HG02642 (cell line): Measurements from ENCODE around the gene LUC7L.
"Not testable (repeated sequence)": the region's sequence is repeated elsewhere in the genome, so short reads cannot be mapped to it uniquely, and the experiment has no call there.

Experiments
- ATAC-seq: cut with Tn5 transposase; IDR thresholded peaks from one replicate; pipeline ENCODE4 v1.9.1; 2021; ENCODE audit warnings: mild to moderate bottlenecking; ENCODE audit not compliant: unreplicated experiment, poor library complexity

Gene LUC7L

GRCh38 chr16:263944-264343 is 34.7 kb upstream of the LUC7L start:
- no peak for ATAC-seq

GRCh38 chr16:263182-263774 is 34.0 kb upstream of the LUC7L start:
- no peak for ATAC-seq

GRCh38 chr16:262121-262745 is 33.0 kb upstream of the LUC7L start:
- no peak for ATAC-seq

GRCh38 chr16:261031-261691 is 31.9 kb upstream of the LUC7L start:
- no peak for ATAC-seq

- ATAC-seq = no peak
Measured at GRCh38 chr16:260326-260725, 31.1 kb upstream of the LUC7L start.

- no peak for ATAC-seq
Measured at GRCh38 chr16:259814-260253, 30.6 kb upstream of the LUC7L start.

- ATAC-seq = no peak
Measured at GRCh38 chr16:259226-259625, 30.0 kb upstream of the LUC7L start.

- ATAC-seq = not testable (repeated sequence)
Measured at GRCh38 chr16:258091-258490, 28.8 kb upstream of the LUC7L start.

- ATAC-seq = no peak
Measured at GRCh38 chr16:255183-255582, 25.9 kb upstream of the LUC7L start.

GRCh38 chr16:254461-254860 is 25.2 kb upstream of the LUC7L start:
- no peak for ATAC-seq

- ATAC-seq = no peak
Measured at GRCh38 chr16:253833-254232, 24.6 kb upstream of the LUC7L start.

GRCh38 chr16:252366-253337 is 23.4 kb upstream of the LUC7L start:
- ATAC-seq = no peak

- ATAC-seq = no peak
Measured at GRCh38 chr16:249431-249830, 20.2 kb upstream of the LUC7L start.

GRCh38 chr16:247027-247426 is 17.8 kb upstream of the LUC7L start:
- ATAC-seq = no peak

GRCh38 chr16:245105-245504 is 15.9 kb upstream of the LUC7L start:
- no peak for ATAC-seq

GRCh38 chr16:243348-243747 is 14.1 kb upstream of the LUC7L start:
- ATAC-seq = no peak

- no peak for ATAC-seq
Measured at GRCh38 chr16:242281-242680, 13.0 kb upstream of the LUC7L start.

GRCh38 chr16:240559-240958 is 11.3 kb upstream of the LUC7L start:
- ATAC-seq = no peak

GRCh38 chr16:239948-240277 is 10.7 kb upstream of the LUC7L start:
- ATAC-seq = no peak

- ATAC-seq = peak; percentile 87
Measured at GRCh38 chr16:234468-235305, 5.4 kb upstream of the LUC7L start, which contains the start of gene FAM234A. Gene FAM234A (plus strand): TSS chr16:234821. CDS start chr16:254414, 19,593 bp downstream.
